ENCODE results near the gene FGF3.

Gene FGF3

DNA sequence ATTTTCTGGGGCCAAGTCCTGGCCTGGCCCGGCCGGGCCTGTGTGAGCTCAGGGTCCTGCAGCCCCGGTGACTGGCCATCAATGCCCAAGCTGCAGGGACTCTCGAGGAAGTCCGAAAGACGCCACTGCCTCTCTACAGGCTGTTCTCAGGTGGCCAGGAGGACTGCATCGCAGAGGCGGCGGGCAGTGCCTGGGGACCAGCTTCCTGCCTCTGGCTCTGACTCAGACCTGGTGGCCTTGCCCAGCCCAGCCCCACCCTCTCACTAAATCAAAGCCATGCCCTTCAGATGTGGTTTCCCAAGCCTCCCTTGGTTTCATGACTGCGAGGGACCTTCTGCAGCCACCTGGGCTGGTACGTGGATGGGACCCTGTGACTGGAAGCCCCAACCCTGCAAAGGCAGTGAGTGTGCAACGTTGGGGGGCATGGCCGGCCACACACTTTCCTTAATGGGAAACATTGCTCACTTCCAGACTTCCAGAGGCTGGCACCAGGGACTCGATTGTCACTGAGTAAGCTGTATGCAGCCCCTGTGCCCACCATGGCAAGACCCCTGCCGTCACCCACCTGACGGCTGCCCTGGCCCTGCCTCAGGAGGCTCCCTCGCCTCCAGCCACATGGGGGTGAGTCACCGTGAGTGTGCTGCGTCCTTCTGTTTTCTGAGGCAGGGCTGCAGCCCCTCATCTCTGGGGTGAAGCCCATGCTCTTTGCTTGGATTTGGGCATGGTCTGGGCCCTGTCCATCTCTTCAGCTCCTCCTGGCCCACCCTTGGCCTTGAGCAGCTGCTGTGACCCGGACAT lies 6.0 kb upstream of the FGF3 start:
- TF ChIP-seq, protein P1, sequence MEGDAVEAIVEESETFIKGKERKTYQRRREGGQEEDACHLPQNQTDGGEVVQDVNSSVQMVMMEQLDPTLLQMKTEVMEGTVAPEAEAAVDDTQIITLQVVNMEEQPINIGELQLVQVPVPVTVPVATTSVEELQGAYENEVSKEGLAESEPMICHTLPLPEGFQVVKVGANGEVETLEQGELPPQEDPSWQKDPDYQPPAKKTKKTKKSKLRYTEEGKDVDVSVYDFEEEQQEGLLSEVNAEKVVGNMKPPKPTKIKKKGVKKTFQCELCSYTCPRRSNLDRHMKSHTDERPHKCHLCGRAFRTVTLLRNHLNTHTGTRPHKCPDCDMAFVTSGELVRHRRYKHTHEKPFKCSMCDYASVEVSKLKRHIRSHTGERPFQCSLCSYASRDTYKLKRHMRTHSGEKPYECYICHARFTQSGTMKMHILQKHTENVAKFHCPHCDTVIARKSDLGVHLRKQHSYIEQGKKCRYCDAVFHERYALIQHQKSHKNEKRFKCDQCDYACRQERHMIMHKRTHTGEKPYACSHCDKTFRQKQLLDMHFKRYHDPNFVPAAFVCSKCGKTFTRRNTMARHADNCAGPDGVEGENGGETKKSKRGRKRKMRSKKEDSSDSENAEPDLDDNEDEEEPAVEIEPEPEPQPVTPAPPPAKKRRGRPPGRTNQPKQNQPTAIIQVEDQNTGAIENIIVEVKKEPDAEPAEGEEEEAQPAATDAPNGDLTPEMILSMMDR (IDR thresholded peaks at IDR 0.05; ENCODE audit: extremely low read depth, insufficient read depth, missing control alignments), result no peak
- no peak for DNase-seq (ENCODE audit: low spot score)
- in situ Hi-C loops (cut with MboI; ENCODE audit: low pct_unique_long_range_greater_than_20kb, low sequenced_read_pairs, unreplicated experiment), result no loop called here

DNA sequence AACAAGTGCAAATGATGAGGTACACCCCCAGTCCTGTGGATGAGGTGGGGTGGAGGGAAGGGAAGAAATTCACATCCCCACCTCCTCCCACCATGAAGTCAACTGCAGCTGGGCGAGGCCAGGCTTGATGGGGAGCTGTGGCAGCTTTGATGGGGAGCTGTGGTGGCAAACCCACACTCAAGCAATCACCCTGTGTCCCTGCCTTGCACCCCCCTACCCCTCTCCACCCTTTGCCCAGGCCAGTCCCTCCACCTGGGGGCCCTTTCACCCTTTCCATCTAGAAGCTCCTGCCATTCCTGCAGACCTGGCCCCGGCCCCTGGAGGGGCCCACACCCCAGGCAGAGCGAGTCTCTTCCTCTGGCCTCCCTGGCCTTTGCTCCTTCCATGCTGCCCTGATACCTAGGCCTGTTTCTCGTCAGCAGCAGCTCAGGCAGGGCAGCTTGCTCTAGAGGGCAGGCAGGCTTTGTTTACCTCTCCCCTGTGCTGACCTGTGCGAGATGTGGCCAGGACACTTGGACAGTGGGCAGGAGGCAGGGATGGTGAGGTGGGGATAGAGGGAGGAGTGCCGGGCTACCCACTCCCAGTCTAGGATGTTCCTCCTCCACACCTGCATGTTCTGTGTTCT lies 4.5 kb upstream of the FGF3 start:
- TF ChIP-seq, protein P1 (IDR thresholded peaks at IDR 0.05; ENCODE audit: extremely low read depth, insufficient read depth, missing control alignments), result no peak
- no peak for DNase-seq (ENCODE audit: low spot score)
- in situ Hi-C loops (cut with MboI; ENCODE audit: low pct_unique_long_range_greater_than_20kb, low sequenced_read_pairs, unreplicated experiment), result no loop called here

DNA sequence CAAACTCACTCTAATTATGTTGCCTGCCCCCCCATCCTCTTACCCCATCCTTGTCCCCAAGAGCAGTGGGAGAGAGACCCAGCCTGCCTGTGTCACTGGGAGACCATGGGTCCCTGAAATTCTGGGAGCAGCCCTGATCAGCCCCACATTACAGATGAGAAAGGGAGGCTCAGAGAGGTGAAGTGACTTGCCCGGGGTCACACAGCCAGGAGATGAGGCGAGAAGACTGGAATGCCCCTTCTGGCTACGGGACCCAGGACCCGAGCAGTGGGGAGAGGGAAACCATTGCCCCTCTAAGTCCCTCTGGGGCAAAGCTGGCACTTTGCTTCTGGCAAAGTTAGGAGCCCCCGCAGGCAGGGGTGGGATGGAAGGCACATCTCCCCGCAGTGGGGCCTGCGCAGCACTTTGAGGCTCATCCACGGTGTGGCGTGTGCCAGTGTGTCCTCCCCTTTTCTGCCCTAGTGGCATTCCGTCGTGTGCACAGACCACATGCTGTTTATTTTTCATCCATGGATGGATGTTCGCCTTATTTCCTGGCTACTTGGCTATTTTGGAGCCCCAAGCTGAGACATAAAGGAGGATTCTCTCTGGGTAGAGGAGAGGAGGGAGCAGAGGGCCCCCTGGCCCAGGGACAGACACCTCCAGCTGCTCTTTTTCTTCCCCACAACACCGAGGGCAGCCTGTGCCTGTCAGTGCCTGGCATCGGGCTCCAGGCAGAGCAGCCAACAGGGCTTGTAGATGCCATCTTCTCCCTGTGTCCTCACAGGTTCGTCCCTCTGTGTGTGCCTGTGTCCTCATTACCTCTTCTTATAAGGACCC lies 3.7 kb upstream of the FGF3 start:
- in situ Hi-C loops (cut with MboI; ENCODE audit: low pct_unique_long_range_greater_than_20kb, low sequenced_read_pairs, unreplicated experiment), result no loop called here
- no peak for DNase-seq (ENCODE audit: low spot score)
- TF ChIP-seq, protein P1 (IDR thresholded peaks at IDR 0.05; ENCODE audit: extremely low read depth, insufficient read depth, missing control alignments), result no peak

DNA sequence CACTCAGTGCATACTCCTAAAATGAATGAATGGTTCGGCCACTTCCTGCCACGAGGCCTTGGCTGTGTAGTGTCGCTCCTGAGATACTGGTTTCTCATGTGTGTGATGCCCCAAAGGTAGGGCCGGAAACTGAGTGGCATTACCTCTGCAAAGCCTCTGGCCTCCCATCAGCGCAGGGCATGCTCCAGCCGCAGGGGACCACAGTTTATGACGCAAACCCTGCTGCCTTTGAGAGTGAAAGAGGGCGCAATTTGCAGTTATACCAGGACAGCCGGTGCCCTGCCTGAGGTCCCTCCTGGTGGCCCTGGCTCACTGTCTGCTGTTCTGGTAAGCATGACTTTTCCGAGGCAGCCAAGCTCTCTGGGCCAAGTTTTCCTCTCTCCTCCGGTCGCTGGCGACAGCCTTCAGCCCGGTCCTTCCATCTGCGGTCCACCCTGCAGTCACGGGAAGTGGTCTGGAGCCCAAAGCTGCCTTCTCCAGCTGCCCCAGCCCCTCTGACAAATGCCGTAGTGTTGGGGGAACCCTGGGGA lies 2.4 kb upstream of the FGF3 start:
- no peak for DNase-seq (ENCODE audit: low spot score)
- in situ Hi-C loops (cut with MboI; ENCODE audit: low pct_unique_long_range_greater_than_20kb, low sequenced_read_pairs, unreplicated experiment), result no loop called here
- TF ChIP-seq, protein P1 (IDR thresholded peaks at IDR 0.05; ENCODE audit: extremely low read depth, insufficient read depth, missing control alignments), result no peak

DNA sequence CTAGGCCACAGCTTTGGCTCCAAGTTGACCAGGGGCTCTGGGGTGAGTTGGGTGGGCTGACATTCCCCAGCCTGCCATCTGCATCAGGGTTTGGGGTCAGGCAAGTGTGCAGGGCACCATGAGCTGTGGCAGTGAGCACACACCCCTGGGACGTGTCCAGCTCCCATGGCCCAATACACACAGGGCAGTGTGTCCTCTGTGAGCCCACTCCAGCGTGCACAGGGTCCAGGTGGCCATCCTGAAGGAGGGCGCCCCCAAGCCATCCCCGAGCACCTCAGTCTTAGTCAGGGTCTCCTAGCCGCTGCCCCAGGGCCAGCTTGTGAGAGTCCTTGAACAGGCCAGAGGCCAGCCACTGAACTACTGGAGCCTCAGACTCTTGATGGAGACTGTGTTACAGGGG lies 1.2 kb upstream of the FGF3 start:
- DNase-seq (ENCODE audit: low spot score), result no peak
- in situ Hi-C loops (cut with MboI; ENCODE audit: low pct_unique_long_range_greater_than_20kb, low sequenced_read_pairs, unreplicated experiment), result no loop called here
- TF ChIP-seq, protein P1 (IDR thresholded peaks at IDR 0.05; ENCODE audit: extremely low read depth, insufficient read depth, missing control alignments), result no peak

DNA sequence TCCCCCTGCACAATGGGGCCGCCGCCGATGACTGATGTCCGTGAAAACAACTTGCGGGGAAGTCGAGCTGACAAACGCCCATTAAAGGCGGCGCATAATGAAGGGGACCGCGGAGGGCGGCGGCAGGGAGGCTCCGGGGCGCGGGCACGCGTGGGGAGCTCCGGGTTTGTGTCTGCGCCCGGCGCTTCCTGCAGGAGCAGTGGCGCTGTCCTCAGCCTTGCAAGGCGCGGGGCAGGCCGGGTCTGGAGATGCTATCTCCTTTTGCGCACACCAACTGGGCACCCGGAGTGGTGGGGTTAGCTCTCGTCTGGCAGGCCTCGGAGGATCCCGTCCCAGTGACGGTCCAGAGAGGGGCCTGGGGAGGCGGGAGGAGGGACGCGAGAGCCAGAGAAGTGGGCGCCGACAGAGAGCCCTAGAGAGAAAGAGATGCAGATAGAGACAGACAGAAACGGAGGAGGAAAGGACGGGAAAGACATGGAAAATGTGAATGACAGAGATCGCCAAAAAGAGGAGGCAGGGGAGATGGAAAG lies 390 bp upstream of the FGF3 start:
- TF ChIP-seq, protein P1 (IDR thresholded peaks at IDR 0.05; ENCODE audit: extremely low read depth, insufficient read depth, missing control alignments), result no peak
- in situ Hi-C loops (cut with MboI; ENCODE audit: low pct_unique_long_range_greater_than_20kb, low sequenced_read_pairs, unreplicated experiment), result no loop called here
- no peak for DNase-seq (ENCODE audit: low spot score)

Data from GM13977 (cell line).